Measurements from ENCODE around the gene BTNL3. TPM values are rescaled to one million over a fixed set of nuclear protein-coding genes. Genes with fewer than 3 reads are reported as not detected.

The BTNL3 gene
- total and polyA plus RNA-seq, 5 donors, result 0.11 TPM; not detected in 3

GRCh38 chr5:181050016-181050415 lies 61.4 kb downstream of the BTNL3 start:
- Histone ChIP-seq H3K27ac (ENCODE audit: low read length) (no peak overlapping the region), H3K27me3 (ENCODE audit: control insufficient read depth, insufficient read depth) (no peaks in the 10 kb centered on the region), H3K4me3 (ENCODE audit: low read length) (no peak overlapping the region), H3K4me1 (ENCODE audit: control insufficient read depth, insufficient read depth, low read length) (peaks cover 2% of the 10 kb centered on the region), H3K9me3 (ENCODE audit: control insufficient read depth, low read length) (no peaks in the 10 kb centered on the region)
- intact Hi-C loops (cut with DNase I), result loop anchor here in 1 of 4 donors (10.0 kb wide), 1 partner anchor 185 kb away; the partner anchor contains the start of gene ZFP62
- ATAC-seq (no peak), DNase-seq (no peak)
- WGBS, result 85% methylated on average over 5 of the region's 5 CpGs

- intact Hi-C loops (cut with DNase I), result loop anchor here in 1 of 4 donors (10.0 kb wide), 1 partner anchor 187 kb away; the partner anchor contains the start of gene ZFP62
- peak overlapping the region; percentile 43 for H3K27ac ChIP-seq (ENCODE audit: low read length)
- H3K4me3 ChIP-seq (ENCODE audit: low read length), result peak overlapping the region; percentile 63
- no peaks in the 10 kb centered on the region for H3K4me1 ChIP-seq (ENCODE audit: control insufficient read depth, insufficient read depth, low read length)
- no peak for ATAC-seq
- DNase-seq, result no peak
- no peaks in the 10 kb centered on the region for H3K9me3 ChIP-seq (ENCODE audit: control insufficient read depth, low read length)
- H3K27me3 ChIP-seq (ENCODE audit: control insufficient read depth, insufficient read depth), result no peaks in the 10 kb centered on the region
- WGBS, result 23% methylated on average over 27 of the region's 27 CpGs
These were observed 63.4 kb downstream of the BTNL3 start for GRCh38 chr5:181051841-181052671.

GRCh38 chr5:181052672-181053487 lies 64.2 kb downstream of the BTNL3 start:
- peak in 1 of 3 donors; percentile 68 for DNase-seq
- no peaks in the 10 kb centered on the region for H3K9me3 ChIP-seq (ENCODE audit: control insufficient read depth, low read length)
- H3K27ac ChIP-seq (ENCODE audit: low read length), result peak overlapping the region; percentile 22
- no peaks in the 10 kb centered on the region for H3K4me1 ChIP-seq (ENCODE audit: control insufficient read depth, insufficient read depth, low read length)
- ATAC-seq, result peak; percentile 21 to 28
- WGBS, result 1% methylated on average over 115 of the region's 120 CpGs
- intact Hi-C loops (cut with DNase I), result loop anchor here in 1 of 4 donors (10.0 kb wide), 1 partner anchor 188 kb away; the partner anchor contains the start of gene ZFP62
- H3K27me3 ChIP-seq (ENCODE audit: control insufficient read depth, insufficient read depth), result no peaks in the 10 kb centered on the region
- H3K4me3 ChIP-seq (ENCODE audit: low read length), result peak overlapping the region; percentile 63

GRCh38 chr5:181053488-181054121 lies 65.0 kb downstream of the BTNL3 start:
- Histone ChIP-seq H3K27ac (ENCODE audit: low read length) (peak overlapping the region; percentile 22), H3K27me3 (ENCODE audit: control insufficient read depth, insufficient read depth) (no peaks in the 10 kb centered on the region), H3K9me3 (ENCODE audit: control insufficient read depth, low read length) (no peaks in the 10 kb centered on the region), H3K4me1 (ENCODE audit: control insufficient read depth, insufficient read depth, low read length) (no peaks in the 10 kb centered on the region), H3K4me3 (ENCODE audit: low read length) (peak overlapping the region; percentile 63)
- intact Hi-C loops (cut with DNase I), result loop anchor here in 1 of 4 donors (10.0 kb wide), 1 partner anchor 189 kb away; the partner anchor contains the start of gene ZFP62
- DNase-seq (peak in 1 of 3 donors; percentile 37), ATAC-seq (peak in 1 of 2 donors; percentile 59)
- WGBS, result 2% methylated on average over 45 of the region's 45 CpGs

- WGBS, result 22% methylated on average over 7 of the region's 7 CpGs
- Histone ChIP-seq H3K9me3 (ENCODE audit: control insufficient read depth, low read length) (no peaks in the 10 kb centered on the region), H3K4me1 (ENCODE audit: control insufficient read depth, insufficient read depth, low read length) (no peaks in the 10 kb centered on the region), H3K27me3 (ENCODE audit: control insufficient read depth, insufficient read depth) (no peaks in the 10 kb centered on the region), H3K4me3 (ENCODE audit: low read length) (peak overlapping the region; percentile 63), H3K27ac (ENCODE audit: low read length) (no peak overlapping the region)
- ATAC-seq, result no peak
- intact Hi-C loops (cut with DNase I), result loop anchor here in 1 of 4 donors (10.0 kb wide), 1 partner anchor 189 kb away; the partner anchor contains the start of gene ZFP62
- no peak for DNase-seq
These were observed 65.5 kb downstream of the BTNL3 start for GRCh38 chr5:181054138-181054537.

- WGBS, result 28% methylated on average over 7 of the region's 7 CpGs
- intact Hi-C loops (cut with DNase I), result loop anchor here in 1 of 4 donors (10.0 kb wide), 1 partner anchor 190 kb away; the partner anchor contains the start of gene ZFP62
- ATAC-seq (no peak), DNase-seq (no peak)
- Histone ChIP-seq H3K9me3 (ENCODE audit: control insufficient read depth, low read length) (no peaks in the 10 kb centered on the region), H3K4me3 (ENCODE audit: low read length) (peak overlapping the region; percentile 63), H3K27ac (ENCODE audit: low read length) (no peak overlapping the region), H3K27me3 (ENCODE audit: control insufficient read depth, insufficient read depth) (no peaks in the 10 kb centered on the region), H3K4me1 (ENCODE audit: control insufficient read depth, insufficient read depth, low read length) (no peaks in the 10 kb centered on the region)
These were observed 66.3 kb downstream of the BTNL3 start for GRCh38 chr5:181054871-181055459.

Small RNA genes lying within 50 kb of the gene (microRNA-seq; reads per million reads assigned to microRNA genes)
- gene MIR8089, result 0 reads per million in 2 donors

Other genes starting within 250 kb of the BTNL3 start
- not detected for gene OR2Y1, start 248.8 kb upstream of the BTNL3 start, total RNA-seq
- gene OR2Y1, start 248.8 kb upstream of the BTNL3 start, polyA plus RNA-seq, result not detected
- gene MGAT1, start 186.0 kb upstream of the BTNL3 start, total RNA-seq, result 100 to 1,000 TPM in 1 of 4 donors, 10 to 100 TPM in 3; 74.3 to 119 (median 82.7) TPM
- 87.6 TPM for gene MGAT1, start 186.0 kb upstream of the BTNL3 start, polyA plus RNA-seq
- 10 to 100 TPM; 19.7 to 22.8 (median 20.6) TPM for gene ZFP62, start 127.6 kb upstream of the BTNL3 start, total RNA-seq
- 12.0 TPM for gene ZFP62, start 127.6 kb upstream of the BTNL3 start, polyA plus RNA-seq
- gene BTNL8, start 89.7 kb upstream of the BTNL3 start, total RNA-seq, result under 1 TPM in 2 of 4 donors, not detected in 2; 0.24 to 0.31 TPM
- gene BTNL8, start 89.7 kb upstream of the BTNL3 start, polyA plus RNA-seq, result 0.16 TPM
- gene BTNL9, start 51.4 kb downstream of the BTNL3 start, total RNA-seq, result 10 to 100 TPM in 3 of 4 donors, 1 to 10 TPM in 1; 8.0 to 44.4 (median 26.8) TPM
- 57.8 TPM for gene BTNL9, start 51.4 kb downstream of the BTNL3 start, polyA plus RNA-seq
- gene OR2V1, start 142.3 kb downstream of the BTNL3 start, total RNA-seq, result not detected
- not detected for gene OR2V1, start 142.3 kb downstream of the BTNL3 start, polyA plus RNA-seq
- gene OR2V2, start 158.7 kb downstream of the BTNL3 start, total RNA-seq, result not detected
- gene OR2V2, start 158.7 kb downstream of the BTNL3 start, polyA plus RNA-seq, result not detected
- gene TRIM7, start 216.3 kb downstream of the BTNL3 start, total RNA-seq, result 10 to 100 TPM in 1 of 4 donors, 1 to 10 TPM in 3; 3.8 to 13.1 (median 5.3) TPM
- 4.4 TPM for gene TRIM7, start 216.3 kb downstream of the BTNL3 start, polyA plus RNA-seq
- 10 to 100 TPM; 18.6 to 21.2 (median 21.0) TPM for gene TRIM41, start 234.4 kb downstream of the BTNL3 start, total RNA-seq
- 17.0 TPM for gene TRIM41, start 234.4 kb downstream of the BTNL3 start, polyA plus RNA-seq

Measured in right cardiac atrium (tissue), 5 donors.